Measurements from ENCODE around the gene CCNO.

CCNO gene

DNA sequence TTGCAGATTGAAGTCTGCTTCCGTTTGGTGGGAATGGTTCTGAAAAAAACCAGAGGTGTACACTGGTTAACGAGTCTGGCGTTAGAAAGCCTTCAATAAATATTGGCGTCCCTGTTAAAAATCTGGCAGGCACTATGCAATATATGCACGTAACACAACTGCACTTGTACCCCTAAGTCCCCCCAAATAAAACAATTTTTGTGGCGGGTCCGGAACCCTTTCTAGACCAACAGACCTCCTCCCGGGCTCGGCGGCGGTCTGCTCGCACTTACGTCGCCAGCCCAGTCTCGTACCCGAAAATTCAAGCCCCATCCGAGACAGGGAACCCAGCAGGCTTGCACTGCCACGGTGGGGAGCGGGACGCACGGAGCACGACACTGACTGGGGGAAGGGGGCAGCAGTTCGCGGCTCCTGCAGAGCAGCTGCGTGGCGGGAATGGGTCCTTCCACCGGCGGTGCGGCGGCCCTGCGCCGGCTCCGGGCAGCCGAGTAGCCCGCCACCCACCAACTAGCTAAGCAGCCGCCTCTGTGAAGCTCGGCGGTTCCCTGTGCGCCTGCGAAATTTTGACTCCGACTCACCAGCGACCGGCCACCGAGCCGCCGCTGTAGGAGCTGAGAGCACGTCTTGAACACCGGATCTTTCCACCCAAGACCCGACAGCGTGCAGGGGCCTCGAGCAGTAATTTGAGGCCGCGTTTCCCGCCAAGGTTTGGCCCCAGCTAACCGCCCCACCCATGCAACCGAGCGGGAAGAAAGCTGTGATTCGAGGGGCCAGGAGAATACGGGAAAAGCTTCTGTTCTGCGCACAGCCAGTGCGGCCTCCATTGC lies 10.2 kb downstream of the CCNO start:
- Histone ChIP-seq H3K27me3 (replicated peaks; ENCODE audit: insufficient read depth, low read length) (peaks cover 6% of the 10 kb centered on the region), H2AFZ (ENCODE audit: low read length) (no peak overlapping the region)

DNA sequence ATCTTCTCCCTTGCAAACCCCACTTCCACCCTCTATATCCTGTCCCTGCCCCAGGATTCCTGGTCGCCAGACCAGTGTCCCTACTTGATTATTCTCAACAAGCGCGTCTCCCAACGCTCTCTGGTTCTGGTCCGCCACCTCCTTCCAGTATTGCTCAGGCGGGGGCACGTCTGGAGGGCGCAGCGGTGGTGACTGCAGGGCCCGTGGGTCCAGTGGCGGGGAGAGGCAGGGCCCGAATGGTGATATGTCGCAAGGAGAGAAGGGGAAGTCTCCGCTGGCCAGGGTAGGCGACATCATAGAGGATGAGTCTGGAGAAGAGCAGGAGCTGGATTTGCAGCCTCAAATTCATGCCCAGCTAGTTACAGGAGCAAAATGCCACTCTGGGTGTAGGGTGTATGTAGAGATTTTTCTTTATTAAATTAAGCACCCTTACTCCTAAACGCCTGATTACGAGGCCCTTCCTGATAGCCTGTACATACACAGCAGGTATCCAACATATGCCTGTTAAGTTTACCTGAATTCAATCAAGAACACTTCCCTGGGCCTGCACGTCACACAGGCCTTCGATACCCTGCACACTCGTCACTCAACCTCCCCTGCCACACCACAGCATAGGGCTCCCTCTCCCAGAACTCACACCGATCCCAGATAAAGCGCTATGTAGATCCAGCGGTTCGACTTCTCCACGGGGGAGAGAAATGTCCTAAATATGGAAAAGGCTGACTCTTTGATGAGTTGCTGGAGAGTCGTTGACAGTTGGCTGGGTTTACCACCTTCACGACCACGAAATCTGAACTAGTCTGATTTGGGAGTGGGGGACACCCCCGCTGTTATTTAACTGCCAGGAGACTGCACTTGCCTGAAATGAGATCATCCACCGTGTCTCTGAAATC lies 11.1 kb downstream of the CCNO start:
- H3K27me3 ChIP-seq (replicated peaks; ENCODE audit: insufficient read depth, low read length) = no peaks in the 10 kb centered on the region
- H3K9me2 ChIP-seq (replicated peaks; ENCODE audit: insufficient read depth, low read length) = no peaks in the 10 kb centered on the region
- peaks cover 8% of the 10 kb centered on the region; the same call in 1 of the 2 replicates for H3F3A ChIP-seq (ENCODE audit: insufficient read depth, low read length)
- H3K4me3 ChIP-seq (ENCODE audit: low read length) = no peak overlapping the region
- DNase-seq = no peak
- H3K4me1 ChIP-seq (ENCODE audit: low read length) = 0 out of 2 replicates have a peak, but pooled peaks cover 4% of the 10 kb centered on the region
- no peaks in the 10 kb centered on the region for H4K20me1 ChIP-seq (ENCODE audit: insufficient read depth, low read length)
- no peaks in the 10 kb centered on the region for H3K36me3 ChIP-seq (replicated peaks; ENCODE audit: insufficient read depth, low read length)
- no peaks in the 10 kb centered on the region for H3K79me2 ChIP-seq (ENCODE audit: low read length)
- H3K27ac ChIP-seq (ENCODE audit: low read length) = no peak overlapping the region
- no peak overlapping the region for H2AFZ ChIP-seq (ENCODE audit: low read length)
- no peaks in the 10 kb centered on the region for H3K9me3 ChIP-seq (replicated peaks; ENCODE audit: insufficient read depth, low read length)
- TF ChIP-seq EZH2phosphoT487 (IDR thresholded peaks at IDR 0.05; ENCODE audit: low read length) (no peak), CTCF (IDR thresholded peaks at IDR 0.05; ENCODE audit: low read length) (no peak), EZH2 (optimal IDR thresholded peaks at IDR 0.05; ENCODE audit: low read depth, low read length) (no peak)
- H3K9ac ChIP-seq (ENCODE audit: low read length) = no peak overlapping the region
- no peak overlapping the region for H3K4me2 ChIP-seq (ENCODE audit: low read depth, low read length)

More for the DNA sequence above, 10.2 kb downstream of the CCNO start:
- Histone ChIP-seq H3F3A (ENCODE audit: insufficient read depth, low read length) (peaks cover 8% of the 10 kb centered on the region; the same call in 1 of the 2 replicates), H3K27ac (ENCODE audit: low read length) (no peak overlapping the region), H3K4me2 (ENCODE audit: low read depth, low read length) (no peak overlapping the region), H3K79me2 (ENCODE audit: low read length) (no peaks in the 10 kb centered on the region), H3K4me3 (ENCODE audit: low read length) (no peak overlapping the region), H3K4me1 (ENCODE audit: low read length) (0 out of 2 replicates have a peak, but pooled peaks cover 4% of the 10 kb centered on the region), H3K36me3 (replicated peaks; ENCODE audit: insufficient read depth, low read length) (no peaks in the 10 kb centered on the region), H3K9me2 (replicated peaks; ENCODE audit: insufficient read depth, low read length) (no peaks in the 10 kb centered on the region), H3K9ac (ENCODE audit: low read length) (no peak overlapping the region), H3K9me3 (replicated peaks; ENCODE audit: insufficient read depth, low read length) (no peaks in the 10 kb centered on the region), H4K20me1 (ENCODE audit: insufficient read depth, low read length) (no peaks in the 10 kb centered on the region)
- no peak for DNase-seq
- no peak for TF ChIP-seq EZH2phosphoT487 (IDR thresholded peaks at IDR 0.05; ENCODE audit: low read length)
- no peak for TF ChIP-seq EZH2 (optimal IDR thresholded peaks at IDR 0.05; ENCODE audit: low read depth, low read length)
- TF ChIP-seq CTCF (IDR thresholded peaks at IDR 0.05; ENCODE audit: low read length) = no peak

DNA sequence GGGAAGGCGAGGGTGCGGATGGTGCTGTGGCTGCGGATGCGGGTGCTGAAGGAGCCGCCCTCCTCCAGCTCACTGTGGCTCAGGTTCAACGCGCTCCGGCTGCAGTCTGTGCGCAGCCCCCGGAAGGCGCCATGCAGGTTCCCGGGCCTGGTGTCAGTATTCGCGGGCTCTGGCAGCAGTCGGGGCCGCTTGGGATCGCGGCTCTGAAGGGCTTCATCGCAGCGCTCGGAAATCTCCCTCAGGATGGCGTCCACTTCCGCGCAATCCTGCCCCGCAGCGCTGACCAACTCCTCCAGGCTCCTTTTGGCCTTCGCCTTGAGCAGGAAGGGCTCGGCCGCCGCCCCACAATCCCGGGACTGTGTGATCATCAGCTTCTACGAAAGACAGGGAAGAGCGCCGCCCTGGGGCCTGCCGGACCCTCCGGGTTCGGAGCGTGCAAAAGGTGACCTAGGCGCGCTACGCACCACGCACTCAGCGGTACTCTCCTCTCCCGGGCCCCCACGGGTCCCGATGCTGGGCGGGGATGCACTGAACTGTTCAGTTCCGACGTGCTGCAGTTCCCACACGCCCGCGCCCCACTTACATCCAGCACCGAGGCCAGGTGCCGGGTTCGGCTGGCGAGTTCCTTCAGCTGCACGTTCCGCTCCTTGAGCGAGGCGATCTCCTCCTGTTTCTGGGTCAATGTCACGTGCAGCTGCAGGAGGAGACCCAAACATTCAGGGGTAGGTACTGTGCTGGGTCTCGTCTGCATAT lies 12.8 kb downstream of the CCNO start:
- Histone ChIP-seq H3K4me1 (ENCODE audit: low read length) (no peaks in the 10 kb centered on the region), H3K27ac (ENCODE audit: low read length) (no peak overlapping the region), H3K36me3 (replicated peaks; ENCODE audit: insufficient read depth, low read length) (no peaks in the 10 kb centered on the region), H3F3A (ENCODE audit: insufficient read depth, low read length) (no peaks in the 10 kb centered on the region), H3K27me3 (replicated peaks; ENCODE audit: insufficient read depth, low read length) (no peaks in the 10 kb centered on the region), H3K9me3 (replicated peaks; ENCODE audit: insufficient read depth, low read length) (no peaks in the 10 kb centered on the region), H3K79me2 (ENCODE audit: low read length) (no peaks in the 10 kb centered on the region), H3K4me3 (ENCODE audit: low read length) (no peak overlapping the region), H4K20me1 (ENCODE audit: insufficient read depth, low read length) (no peaks in the 10 kb centered on the region), H2AFZ (ENCODE audit: low read length) (no peak overlapping the region), H3K9ac (ENCODE audit: low read length) (no peak overlapping the region), H3K9me2 (replicated peaks; ENCODE audit: insufficient read depth, low read length) (no peaks in the 10 kb centered on the region), H3K4me2 (ENCODE audit: low read depth, low read length) (no peak overlapping the region)
- TF ChIP-seq EZH2phosphoT487 (IDR thresholded peaks at IDR 0.05; ENCODE audit: low read length) (no peak), EZH2 (optimal IDR thresholded peaks at IDR 0.05; ENCODE audit: low read depth, low read length) (no peak), CTCF (IDR thresholded peaks at IDR 0.05; ENCODE audit: low read length) (no peak)
- no peak for DNase-seq
